GM19351 (cell line): ENCODE results near the gene NRM.
"Not testable (repeated sequence)": the region's sequence is repeated elsewhere in the genome, so short reads cannot be mapped to it uniquely, and the experiment has no call there.

Experiments used
- ATAC-seq: cut with Tn5 transposase; IDR thresholded peaks from one replicate; pipeline ENCODE4 v1.9.1; 2021; ENCODE audit warnings: mild to moderate bottlenecking, moderate library complexity; ENCODE audit not compliant: unreplicated experiment

NRM gene, protein sequence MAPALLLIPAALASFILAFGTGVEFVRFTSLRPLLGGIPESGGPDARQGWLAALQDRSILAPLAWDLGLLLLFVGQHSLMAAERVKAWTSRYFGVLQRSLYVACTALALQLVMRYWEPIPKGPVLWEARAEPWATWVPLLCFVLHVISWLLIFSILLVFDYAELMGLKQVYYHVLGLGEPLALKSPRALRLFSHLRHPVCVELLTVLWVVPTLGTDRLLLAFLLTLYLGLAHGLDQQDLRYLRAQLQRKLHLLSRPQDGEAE

DNA sequence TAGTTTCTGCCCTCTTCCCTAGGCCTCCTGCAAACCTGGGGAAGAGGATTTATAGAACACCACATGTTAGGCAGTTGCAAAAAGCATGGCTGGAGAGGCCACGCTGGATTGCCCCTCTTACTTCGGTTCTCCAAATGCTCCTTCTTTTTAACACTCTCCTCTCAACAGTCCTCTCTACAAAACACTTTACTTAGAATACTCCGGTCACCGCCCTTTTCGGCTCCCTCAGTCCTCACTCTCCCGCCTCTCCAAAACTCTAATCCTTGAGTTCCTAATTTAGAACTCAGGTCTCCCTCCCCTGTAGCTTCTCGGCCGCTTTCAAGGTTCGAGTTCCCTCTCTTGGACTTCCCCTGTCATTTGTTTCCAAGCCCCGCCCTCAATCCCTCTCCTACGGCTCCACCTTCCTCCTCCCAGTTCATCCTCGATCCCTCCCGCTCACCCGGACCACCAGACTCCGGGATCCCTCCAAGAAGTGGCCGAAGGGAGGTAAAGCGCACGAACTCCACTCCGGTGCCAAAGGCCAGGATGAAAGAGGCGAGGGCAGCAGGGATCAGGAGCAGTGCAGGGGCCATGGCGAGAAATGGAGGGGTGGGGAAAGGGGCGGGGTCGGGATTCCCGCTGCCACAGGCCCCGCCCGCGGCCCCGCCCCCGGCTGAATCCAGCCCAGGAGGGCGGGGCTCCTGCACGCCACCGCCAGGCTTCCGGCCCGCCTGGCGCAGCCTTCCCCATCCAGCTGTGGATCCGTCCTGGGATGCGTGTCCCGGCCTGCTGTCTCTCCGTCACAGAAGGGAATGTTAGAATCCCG lies at the start of gene NRM:
NRM (minus strand) TSS at position 582 of the 805 bp plus-strand sequence; CDS start at position 572, 10 bp downstream.
- ATAC-seq, result no peak

DNA sequence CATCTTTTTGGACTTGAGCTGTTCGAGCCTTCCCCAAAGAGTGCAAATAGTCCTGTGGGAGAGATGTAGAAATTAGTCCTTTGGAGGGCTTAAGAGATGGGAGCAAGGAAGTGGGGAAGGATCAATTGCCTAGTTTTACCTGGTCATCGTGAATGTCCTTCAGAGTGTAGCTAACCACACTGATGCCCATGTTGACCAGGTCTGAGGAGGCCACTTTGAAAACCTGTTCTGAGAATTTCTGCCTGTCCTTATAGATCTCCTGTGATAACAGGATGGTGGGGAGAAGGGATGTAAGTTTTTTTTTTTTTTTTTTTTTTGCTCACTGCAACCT lies 49.7 kb upstream of the NRM start:
- ATAC-seq, result no peak

DNA sequence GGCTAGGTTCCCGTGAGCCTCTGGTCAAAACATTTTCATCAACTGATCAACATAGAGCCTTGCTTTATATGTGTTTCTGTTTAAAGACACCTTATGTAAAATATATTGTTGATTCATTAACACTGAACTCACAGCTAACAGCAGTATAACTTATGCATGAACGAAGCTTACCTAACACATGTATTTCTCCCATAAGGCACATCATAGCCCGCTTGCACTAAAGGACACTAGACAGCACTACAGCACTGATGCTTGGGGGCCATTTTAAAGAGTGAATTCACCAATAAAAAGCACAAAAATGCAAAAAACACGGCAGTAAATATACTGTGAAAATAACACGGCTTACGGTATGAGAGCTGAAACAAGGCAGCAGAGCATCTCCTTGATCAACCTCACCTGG lies 47.7 kb upstream of the NRM start:
- no peak for ATAC-seq

DNA sequence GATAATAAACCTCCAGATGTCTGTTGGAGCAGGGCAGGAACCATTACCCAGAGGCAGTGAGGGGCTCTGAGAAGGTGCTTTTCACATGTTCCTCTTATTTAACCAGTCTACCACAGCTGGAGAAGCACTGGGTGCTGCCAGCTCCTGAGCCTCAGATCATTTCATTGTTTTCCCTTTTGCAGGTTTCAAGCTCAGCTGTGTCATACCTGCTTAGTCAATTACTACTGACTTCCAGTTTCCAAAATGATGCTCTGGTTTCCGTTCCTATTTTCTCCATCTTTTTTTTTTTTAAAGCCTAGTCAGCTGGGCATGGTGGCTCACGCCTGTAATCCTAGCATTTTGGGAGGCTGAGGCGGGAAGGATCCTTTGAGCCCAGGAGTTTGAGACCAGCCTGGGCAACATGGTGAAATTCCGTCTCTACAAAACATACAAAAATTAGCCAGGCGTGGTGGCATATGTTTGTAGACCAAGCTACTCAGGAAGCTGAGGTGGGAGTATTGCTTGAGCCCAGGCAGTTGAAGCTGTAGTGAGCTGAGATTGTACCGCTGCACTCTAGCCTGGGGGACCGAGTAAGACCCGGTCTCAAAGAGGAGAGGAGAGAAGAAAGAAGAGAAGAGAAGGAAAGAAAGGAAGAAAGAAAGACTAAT lies 45.0 kb upstream of the NRM start:
- ATAC-seq, result no peak

DNA sequence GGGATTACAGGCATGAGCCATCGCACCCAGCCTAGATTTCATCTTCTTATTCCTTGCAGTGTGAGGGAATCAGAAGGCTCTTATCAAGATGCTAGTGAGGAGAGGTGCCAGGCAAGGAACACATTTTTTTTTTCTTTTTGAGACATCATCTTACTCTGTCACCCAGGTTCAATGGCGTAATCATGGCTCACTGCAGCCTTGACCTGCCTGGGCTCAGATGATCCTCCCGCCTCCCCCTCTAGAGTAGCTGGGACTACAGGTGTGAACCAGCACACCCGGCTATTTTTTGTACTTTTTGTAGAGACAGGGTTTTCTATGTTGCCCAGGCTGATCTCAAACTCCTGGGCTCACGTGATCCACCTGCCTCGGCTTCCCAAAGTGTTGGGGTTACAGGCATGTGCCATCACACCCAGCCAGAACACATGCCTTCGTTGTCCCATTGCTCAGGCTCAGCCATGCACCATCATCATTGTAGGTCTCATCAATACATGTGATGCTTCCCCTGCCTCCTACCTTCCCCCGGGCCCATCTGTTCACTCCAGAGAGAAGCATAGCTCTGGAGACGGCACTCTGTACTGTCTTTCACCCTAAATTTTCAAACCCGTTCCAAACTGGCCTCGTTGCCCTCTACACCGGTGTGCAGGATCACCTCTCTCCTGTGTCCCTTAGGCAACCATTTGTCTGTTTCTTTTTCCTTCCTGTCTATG lies 41.6 kb upstream of the NRM start:
- ATAC-seq, result no peak

DNA sequence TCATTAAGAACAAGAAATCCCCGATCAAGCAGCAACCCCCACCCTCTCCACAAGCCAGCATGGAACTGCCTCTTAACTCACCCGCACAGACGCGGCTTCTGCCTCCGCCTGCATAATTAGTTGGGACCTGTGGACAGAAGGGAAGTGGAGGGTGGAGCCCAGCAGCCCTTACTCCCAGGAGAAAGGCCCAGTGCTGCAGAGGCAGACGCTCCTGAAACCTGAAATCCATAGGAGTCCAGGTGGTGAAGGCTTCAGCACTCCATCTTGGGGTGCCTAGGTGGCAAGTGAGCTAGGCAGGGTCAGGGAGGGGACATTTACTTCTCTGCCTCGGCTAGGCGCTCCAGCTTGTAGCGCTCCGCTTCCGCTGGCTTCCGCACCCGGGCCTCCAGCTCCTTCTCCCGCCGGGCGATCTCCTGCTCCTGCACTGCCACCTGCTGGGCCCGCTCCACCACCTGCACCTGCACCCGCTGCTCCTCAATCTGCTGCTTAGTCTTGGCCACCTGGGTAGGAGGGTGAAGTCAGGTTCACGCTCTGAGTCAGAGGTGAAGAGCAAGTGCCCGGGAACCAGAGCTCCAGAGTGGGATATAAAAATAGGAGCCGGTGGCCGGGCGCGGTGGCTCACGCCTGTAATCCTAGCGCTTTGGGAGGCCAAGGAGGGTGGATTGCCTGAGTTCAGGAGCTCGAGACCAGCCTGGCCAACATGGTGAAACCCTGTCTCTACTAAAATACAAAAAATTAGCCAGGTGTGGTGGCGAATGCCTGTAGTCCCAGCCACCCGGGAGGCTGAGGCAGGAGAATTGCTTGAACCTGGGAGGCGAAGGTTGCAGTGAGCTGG lies 40.0 kb upstream of the NRM start:
- peak; percentile 58 for ATAC-seq

DNA sequence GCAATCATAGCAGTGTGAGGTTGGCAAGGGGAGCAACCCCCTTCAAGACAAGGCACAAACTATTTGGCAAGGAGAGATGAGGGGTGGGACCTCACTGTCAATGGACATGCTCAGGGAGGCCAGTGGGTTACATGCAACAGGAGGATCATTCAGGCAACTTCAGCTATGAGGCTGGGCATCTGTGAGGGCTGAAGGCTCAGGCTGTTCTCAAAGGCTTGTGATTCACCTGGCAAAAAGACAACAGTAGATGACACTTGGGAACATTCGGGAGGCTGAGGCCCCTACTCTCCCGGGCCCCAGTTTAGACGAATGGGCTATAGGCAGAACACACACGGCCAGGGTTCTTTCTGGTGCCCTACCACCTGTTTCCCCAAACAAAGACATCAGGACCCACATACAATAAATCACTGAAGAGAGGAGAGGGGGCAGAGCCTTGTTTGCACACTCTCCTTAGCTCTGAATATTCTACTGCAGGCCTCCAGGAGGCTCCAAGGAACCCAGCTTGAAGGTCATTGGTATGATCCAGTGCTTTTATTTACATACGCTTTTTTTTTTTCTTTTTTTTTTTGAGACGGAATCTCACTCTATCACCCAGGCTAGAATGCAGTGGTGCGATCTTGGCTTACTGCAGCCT lies 37.3 kb upstream of the NRM start:
- ATAC-seq, result no peak

DNA sequence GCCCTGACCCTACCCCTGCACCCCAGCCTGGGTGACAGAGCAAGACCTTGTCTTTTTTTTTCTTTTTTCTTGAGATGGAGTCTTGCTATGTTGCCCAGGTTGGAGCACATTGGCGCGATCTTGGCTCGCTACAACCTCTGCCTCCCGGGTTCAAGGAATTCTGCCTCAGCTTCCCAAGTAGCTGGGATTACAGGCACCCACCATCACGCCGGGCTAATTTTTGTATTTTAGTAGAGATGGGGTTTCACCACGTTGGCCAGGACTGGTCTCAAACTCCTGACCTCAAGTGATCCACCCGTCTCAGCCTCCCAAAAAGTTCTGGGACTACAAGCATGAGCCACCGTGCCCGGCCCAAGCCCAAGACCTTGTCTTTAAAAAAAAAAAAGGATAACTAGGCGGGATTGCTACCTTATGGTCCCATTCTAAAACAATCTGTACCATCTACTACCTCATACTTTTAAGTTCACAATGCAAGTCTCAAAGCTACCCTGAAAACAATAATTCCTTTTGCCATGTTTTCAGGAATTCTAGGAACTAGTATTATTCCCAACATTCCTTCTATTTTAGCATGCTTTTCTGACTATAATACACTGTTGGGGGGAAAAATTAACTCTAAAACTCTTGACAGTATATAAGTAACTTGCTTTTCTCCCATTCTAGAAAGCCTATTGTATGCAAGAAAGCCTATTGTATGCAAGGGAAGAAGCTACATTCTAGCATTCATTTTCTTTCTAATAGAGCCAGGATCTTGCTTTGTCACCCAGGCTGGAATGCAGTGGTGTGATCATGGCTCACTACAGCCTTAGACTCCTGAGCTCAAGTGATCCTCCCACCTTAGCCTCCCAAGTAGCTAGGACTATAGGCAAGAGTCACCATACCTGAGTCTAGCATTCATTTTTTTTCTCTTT lies 36.0 kb upstream of the NRM start:
- no peak for ATAC-seq

DNA sequence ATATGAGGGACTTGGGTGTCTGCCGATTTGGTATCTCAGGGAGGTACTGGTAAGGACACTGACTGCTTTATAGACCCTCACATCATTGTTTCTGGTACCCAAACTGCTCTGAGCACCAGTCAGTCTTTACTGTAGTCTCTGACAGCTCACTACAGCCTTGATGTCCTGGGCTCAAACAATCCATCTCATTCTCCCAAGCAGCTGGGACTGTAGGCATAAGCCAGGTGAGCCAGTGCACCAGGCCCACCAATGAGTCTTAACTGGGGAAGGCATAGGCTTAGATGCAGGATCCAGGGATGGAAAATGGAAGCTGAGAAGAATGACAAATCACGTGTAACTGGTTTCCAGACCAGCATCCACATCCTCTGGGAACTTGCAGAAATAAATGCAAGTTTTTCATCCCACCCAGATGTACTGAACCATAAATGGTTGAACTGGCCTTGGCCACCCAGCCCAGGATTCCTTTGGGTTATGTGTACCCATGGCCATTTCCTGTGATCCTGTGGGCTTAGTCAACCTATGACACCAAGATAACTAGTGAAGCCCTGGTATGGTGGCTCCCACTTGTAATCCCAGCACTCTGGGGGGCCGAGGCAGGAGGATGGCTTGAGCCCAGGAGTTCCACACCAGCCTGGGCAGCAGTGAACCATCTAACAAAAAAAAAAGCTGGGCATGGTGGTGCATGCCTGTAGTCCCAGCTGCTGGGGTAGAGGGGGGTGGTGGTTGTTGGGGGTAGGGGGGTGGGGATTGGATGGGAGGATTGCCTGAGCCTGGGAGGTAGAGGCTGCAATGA lies 35.1 kb upstream of the NRM start:
- ATAC-seq, result no peak

DNA sequence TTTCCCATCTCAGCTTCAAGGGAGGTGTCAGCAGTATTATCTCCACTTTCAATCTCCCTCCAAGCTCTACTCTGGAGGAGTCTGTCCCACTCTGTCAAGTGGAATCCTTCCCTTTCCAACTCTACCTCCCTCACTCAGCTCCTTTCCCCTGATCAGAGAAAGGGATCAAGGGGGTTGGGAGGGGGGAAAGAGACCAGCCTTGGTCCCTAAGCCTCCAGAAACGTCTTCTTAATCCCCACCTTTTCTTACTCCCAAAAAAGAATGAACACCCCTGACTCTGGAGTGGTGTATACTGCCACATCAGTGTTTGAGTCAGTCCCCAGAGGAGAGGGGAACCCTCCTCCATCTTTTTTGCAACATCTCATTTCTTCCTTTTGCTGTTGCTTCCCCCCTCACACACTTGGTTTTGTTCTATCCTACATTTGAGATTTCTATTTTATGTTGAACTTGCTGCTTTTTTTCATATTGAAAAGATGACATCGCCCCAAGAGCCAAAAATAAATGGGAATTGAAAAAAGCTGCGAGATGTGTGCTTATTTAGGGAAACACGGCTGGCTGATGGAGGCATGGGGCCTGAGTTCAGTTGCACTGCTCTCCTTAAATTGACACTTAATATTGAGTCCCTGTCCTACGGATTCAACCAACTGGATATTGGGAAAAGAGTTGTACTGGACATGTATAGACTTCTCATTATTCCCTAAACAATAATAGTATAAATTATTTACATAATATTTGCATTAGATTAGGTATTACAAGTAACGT lies 34.3 kb upstream of the NRM start:
- no peak for ATAC-seq

DNA sequence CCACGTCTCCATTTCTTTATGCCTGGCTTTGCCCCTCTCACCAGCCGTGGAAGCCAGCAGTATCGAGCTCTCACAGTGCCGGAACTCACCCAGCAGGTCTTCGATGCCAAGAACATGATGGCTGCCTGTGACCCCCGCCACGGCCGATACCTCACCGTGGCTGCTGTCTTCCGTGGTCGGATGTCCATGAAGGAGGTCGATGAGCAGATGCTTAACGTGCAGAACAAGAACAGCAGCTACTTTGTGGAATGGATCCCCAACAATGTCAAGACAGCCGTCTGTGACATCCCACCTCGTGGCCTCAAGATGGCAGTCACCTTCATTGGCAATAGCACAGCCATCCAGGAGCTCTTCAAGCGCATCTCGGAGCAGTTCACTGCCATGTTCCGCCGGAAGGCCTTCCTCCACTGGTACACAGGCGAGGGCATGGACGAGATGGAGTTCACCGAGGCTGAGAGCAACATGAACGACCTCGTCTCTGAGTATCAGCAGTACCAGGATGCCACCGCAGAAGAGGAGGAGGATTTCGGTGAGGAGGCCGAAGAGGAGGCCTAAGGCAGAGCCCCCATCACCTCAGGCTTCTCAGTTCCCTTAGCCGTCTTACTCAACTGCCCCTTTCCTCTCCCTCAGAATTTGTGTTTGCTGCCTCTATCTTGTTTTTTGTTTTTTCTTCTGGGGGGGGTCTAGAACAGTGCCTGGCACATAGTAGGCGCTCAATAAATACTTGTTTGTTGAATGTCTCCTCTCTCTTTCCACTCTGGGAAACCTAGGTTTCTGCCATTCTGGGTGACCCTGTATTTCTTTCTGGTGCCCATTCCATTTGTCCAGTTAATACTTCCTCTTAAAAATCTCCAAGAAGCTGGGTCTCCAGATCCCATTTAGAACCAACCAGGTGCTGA lies 33.3 kb upstream of the NRM start:
- not testable (repeated sequence) for ATAC-seq

DNA sequence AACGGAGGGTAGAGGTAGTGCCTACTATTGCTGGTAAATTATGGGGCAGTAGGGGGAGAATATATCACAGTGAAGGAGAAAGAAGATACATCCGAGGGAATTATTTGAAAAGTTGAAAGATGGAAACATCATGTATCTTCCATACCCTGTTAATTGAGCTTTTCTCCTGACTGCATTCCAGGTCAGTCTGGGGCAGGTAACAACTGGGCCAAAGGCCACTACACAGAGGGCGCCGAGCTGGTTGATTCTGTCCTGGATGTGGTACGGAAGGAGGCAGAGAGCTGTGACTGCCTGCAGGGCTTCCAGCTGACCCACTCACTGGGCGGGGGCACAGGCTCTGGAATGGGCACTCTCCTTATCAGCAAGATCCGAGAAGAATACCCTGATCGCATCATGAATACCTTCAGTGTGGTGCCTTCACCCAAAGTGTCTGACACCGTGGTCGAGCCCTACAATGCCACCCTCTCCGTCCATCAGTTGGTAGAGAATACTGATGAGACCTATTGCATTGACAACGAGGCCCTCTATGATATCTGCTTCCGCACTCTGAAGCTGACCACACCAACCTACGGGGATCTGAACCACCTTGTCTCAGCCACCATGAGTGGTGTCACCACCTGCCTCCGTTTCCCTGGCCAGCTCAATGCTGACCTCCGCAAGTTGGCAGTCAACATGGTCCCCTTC lies 32.5 kb upstream of the NRM start:
- not testable (repeated sequence) for ATAC-seq

DNA sequence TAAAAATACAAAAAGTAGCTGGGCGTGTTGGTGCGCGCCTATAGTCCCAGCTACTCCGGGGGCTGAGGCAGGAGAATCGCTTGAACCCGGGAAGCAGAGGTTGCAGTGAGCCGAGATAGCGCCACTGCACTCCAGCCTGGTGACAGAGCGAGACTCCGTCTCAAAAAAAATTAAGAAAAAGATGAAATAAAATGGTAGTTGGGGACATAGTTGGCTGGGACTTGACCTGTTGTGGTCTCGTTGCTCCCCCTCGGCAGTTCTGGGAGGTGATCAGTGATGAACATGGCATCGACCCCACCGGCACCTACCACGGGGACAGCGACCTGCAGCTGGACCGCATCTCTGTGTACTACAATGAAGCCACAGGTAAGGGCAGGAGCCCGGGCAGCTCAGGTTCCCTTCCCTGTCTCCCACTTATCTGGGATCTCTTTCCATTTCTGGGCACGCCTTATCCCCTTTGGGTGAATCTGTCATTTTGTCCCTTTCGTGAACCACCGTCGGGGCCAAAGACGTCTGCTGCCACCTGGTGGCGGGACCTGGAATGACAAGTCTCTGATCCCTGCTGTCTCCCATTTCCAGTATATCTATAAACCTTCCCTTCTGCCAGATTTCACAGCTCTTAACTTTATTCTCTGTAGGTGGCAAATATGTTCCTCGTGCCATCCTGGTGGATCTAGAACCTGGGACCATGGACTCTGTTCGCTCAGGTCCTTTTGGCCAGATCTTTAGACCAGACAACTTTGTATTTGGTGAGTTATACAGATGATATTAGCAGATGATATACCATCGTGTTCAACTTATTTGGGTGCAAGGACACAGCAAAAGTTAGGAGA lies 31.7 kb upstream of the NRM start:
- ATAC-seq, result no peak

DNA sequence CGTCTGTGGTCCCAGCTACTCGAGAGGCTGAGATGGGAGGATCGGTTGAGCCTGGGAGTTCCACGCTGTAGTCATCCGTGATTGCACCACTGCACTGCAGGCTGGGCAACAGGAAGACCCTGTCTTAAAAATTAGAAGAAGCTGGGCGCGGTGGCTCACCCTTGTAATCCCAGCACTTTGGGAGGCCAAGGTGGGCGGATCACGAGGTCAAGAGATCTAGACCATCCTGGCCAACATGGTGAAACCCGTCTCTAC lies 31.2 kb upstream of the NRM start:
- ATAC-seq, result not testable (repeated sequence)
